Parathyroid adenoma (tissue), 2 donors: ENCODE measurements around the gene ENDOV.

Experiments used
- H2AFZ ChIP-seq: fragments of 300-600 bp; sonication (generic); one replicate; pipeline ENCODE4 v1.7.0; 2017; ENCODE audit warnings: antibody characterized with exemption, mild to moderate bottlenecking
- H3K27ac ChIP-seq: fragments of 300-600 bp; sonication (generic); one replicate; pipeline ENCODE4 v1.7.0; 2017
- H3K27me3 ChIP-seq: fragments of 300-600 bp; sonication (generic); one replicate; pipeline ENCODE4 v1.7.0; 2017; ENCODE audit warnings: low read length; ENCODE audit not compliant: control insufficient read depth, insufficient read depth
- H3K36me3 ChIP-seq: fragments of 300-600 bp; sonication (generic); one replicate; pipeline ENCODE4 v1.7.0; 2017; ENCODE audit warnings: low read length; ENCODE audit not compliant: control insufficient read depth, insufficient read depth
- H3K4me1 ChIP-seq: fragments of 300-600 bp; sonication (generic); one replicate; pipeline ENCODE4 v1.7.0; 2017; ENCODE audit warnings: control low read depth
- H3K4me2 ChIP-seq: fragments of 300-600 bp; sonication (generic); one replicate; pipeline ENCODE4 v1.7.0; 2017; ENCODE audit warnings: low read length
- H3K4me3 ChIP-seq: fragments of 300-600 bp; sonication (generic); one replicate; pipeline ENCODE4 v1.7.0; 2017; ENCODE audit warnings: low read depth, low read length
- H3K79me2 ChIP-seq: fragments of 300-600 bp; sonication (generic); one replicate; pipeline ENCODE4 v1.7.0; 2017; ENCODE audit warnings: control low read depth
- H3K9ac ChIP-seq: fragments of 300-600 bp; sonication (generic); one replicate; pipeline ENCODE4 v1.7.0; 2017; ENCODE audit warnings: mild to moderate bottlenecking
- H3K9me3 ChIP-seq: fragments of 300-600 bp; sonication (generic); one replicate; pipeline ENCODE4 v1.7.0; 2017; ENCODE audit warnings: low read length; ENCODE audit not compliant: control insufficient read depth
- CTCF ChIP-seq: fragments of 300-600 bp; sonication (generic); IDR thresholded peaks from one replicate; pipeline ENCODE4 v1.7.0; 2017; ENCODE audit warnings: antibody characterized with exemption, mild to moderate bottlenecking
- donor health status: primary hyperparathyroidism.

The ENDOV gene

GRCh38 chr17:80455784-80456183, 40.8 kb downstream of the ENDOV start:
- Histone ChIP-seq H3K9ac (no peak overlapping the region), H3K27ac (peak overlapping the region; percentile 96)

GRCh38 chr17:80456465-80457235, 41.7 kb downstream of the ENDOV start:
- TF ChIP-seq CTCF, result no peak
- Histone ChIP-seq H3K27me3 (no peaks in the 10 kb centered on the region), H2AFZ (no peak overlapping the region), H3K4me3 (no peak overlapping the region), H3K4me2 (no peak overlapping the region), H3K9ac (no peak overlapping the region), H3K4me1 (peaks cover 9% of the 10 kb centered on the region), H3K9me3 (no peaks in the 10 kb centered on the region), H3K79me2 (no peaks in the 10 kb centered on the region), H3K27ac (no peak overlapping the region), H3K36me3 (no peaks in the 10 kb centered on the region)

More at GRCh38 chr17:80455784-80456183, 40.8 kb downstream of the ENDOV start:
- no peak for TF ChIP-seq CTCF
- Histone ChIP-seq H3K27me3 (no peaks in the 10 kb centered on the region), H3K4me3 (peak overlapping the region; percentile 87), H3K36me3 (no peaks in the 10 kb centered on the region), H3K4me2 (peak overlapping the region; percentile 93), H2AFZ (peak overlapping the region; percentile 95), H3K79me2 (no peaks in the 10 kb centered on the region), H3K9me3 (no peaks in the 10 kb centered on the region), H3K4me1 (peaks cover 9% of the 10 kb centered on the region)

GRCh38 chr17:80457236-80457856, 42.4 kb downstream of the ENDOV start:
- H3K4me1 ChIP-seq, result peaks cover 9% of the 10 kb centered on the region
- no peak overlapping the region for H2AFZ ChIP-seq
- no peak for TF ChIP-seq CTCF
- no peak overlapping the region for H3K4me3 ChIP-seq
- no peak overlapping the region for H3K9ac ChIP-seq
- no peaks in the 10 kb centered on the region for H3K36me3 ChIP-seq
- no peaks in the 10 kb centered on the region for H3K27me3 ChIP-seq
- H3K79me2 ChIP-seq, result no peaks in the 10 kb centered on the region
- H3K9me3 ChIP-seq, result no peaks in the 10 kb centered on the region
- H3K4me2 ChIP-seq, result no peak overlapping the region
- no peak overlapping the region for H3K27ac ChIP-seq

GRCh38 chr17:80458016-80458415, 43.0 kb downstream of the ENDOV start:
- Histone ChIP-seq H3K27me3 (no peaks in the 10 kb centered on the region), H3K27ac (no peak overlapping the region), H3K9ac (no peak overlapping the region), H3K4me1 (peaks cover 9% of the 10 kb centered on the region), H3K9me3 (no peaks in the 10 kb centered on the region), H3K79me2 (no peaks in the 10 kb centered on the region), H2AFZ (no peak overlapping the region), H3K4me2 (no peak overlapping the region), H3K4me3 (no peak overlapping the region), H3K36me3 (no peaks in the 10 kb centered on the region)
- no peak for TF ChIP-seq CTCF
